ENCODE data around the gene ATP10D.

The ATP10D gene

GRCh38 chr4:47590325-47590724 lies 105.2 kb downstream of the ATP10D start:
- no peak for DNase-seq (ENCODE audit: low spot score)
- in situ Hi-C loops (cut with MboI; ENCODE audit: low sequenced_read_pairs, unreplicated experiment), result no loop called here
- no peak for TF ChIP-seq CTCF (IDR thresholded peaks at IDR 0.05; ENCODE audit: borderline replicate concordance, control extremely low read depth, extremely low read depth, insufficient read depth, missing control alignments)

GRCh38 chr4:47597696-47598095 lies 112.6 kb downstream of the ATP10D start:
- in situ Hi-C loops (cut with MboI; ENCODE audit: low sequenced_read_pairs, unreplicated experiment), result no loop called here
- no peak for TF ChIP-seq CTCF (IDR thresholded peaks at IDR 0.05; ENCODE audit: borderline replicate concordance, control extremely low read depth, extremely low read depth, insufficient read depth, missing control alignments)

GRCh38 chr4:47598320-47598719 lies 113.2 kb downstream of the ATP10D start:
- DNase-seq (ENCODE audit: low spot score), result no peak
- in situ Hi-C loops (cut with MboI; ENCODE audit: low sequenced_read_pairs, unreplicated experiment), result no loop called here
- TF ChIP-seq CTCF (IDR thresholded peaks at IDR 0.05; ENCODE audit: borderline replicate concordance, control extremely low read depth, extremely low read depth, insufficient read depth, missing control alignments), result no peak

More at GRCh38 chr4:47597696-47598095, 112.6 kb downstream of the ATP10D start:
- no peak for DNase-seq (ENCODE audit: low spot score)

- no peak for DNase-seq (ENCODE audit: low spot score)
- no peak for TF ChIP-seq CTCF (IDR thresholded peaks at IDR 0.05; ENCODE audit: borderline replicate concordance, control extremely low read depth, extremely low read depth, insufficient read depth, missing control alignments)
- in situ Hi-C loops (cut with MboI; ENCODE audit: low sequenced_read_pairs, unreplicated experiment), result no loop called here
These were observed 113.8 kb downstream of the ATP10D start for GRCh38 chr4:47598896-47599295.

- TF ChIP-seq CTCF (IDR thresholded peaks at IDR 0.05; ENCODE audit: borderline replicate concordance, control extremely low read depth, extremely low read depth, insufficient read depth, missing control alignments), result no peak
- no peak for DNase-seq (ENCODE audit: low spot score)
- in situ Hi-C loops (cut with MboI; ENCODE audit: low sequenced_read_pairs, unreplicated experiment), result no loop called here
These were observed 121.4 kb downstream of the ATP10D start for GRCh38 chr4:47606482-47606881.

GRCh38 chr4:47612116-47613023 lies 127.3 kb downstream of the ATP10D start:
- DNase-seq (ENCODE audit: low spot score), result no peak
- in situ Hi-C loops (cut with MboI; ENCODE audit: low sequenced_read_pairs, unreplicated experiment), result no loop called here
- no peak for TF ChIP-seq CTCF (IDR thresholded peaks at IDR 0.05; ENCODE audit: borderline replicate concordance, control extremely low read depth, extremely low read depth, insufficient read depth, missing control alignments)
